ENCODE data around the gene AGK. TPM values are rescaled to one million over a fixed set of nuclear protein-coding genes. Genes with fewer than 3 reads are reported as not detected.

Gene AGK
- total and polyA plus RNA-seq, 2 donors (not counting 1 experiment from before 2014, with no cell fraction given), result 12.8 to 26.1 TPM

DNA sequence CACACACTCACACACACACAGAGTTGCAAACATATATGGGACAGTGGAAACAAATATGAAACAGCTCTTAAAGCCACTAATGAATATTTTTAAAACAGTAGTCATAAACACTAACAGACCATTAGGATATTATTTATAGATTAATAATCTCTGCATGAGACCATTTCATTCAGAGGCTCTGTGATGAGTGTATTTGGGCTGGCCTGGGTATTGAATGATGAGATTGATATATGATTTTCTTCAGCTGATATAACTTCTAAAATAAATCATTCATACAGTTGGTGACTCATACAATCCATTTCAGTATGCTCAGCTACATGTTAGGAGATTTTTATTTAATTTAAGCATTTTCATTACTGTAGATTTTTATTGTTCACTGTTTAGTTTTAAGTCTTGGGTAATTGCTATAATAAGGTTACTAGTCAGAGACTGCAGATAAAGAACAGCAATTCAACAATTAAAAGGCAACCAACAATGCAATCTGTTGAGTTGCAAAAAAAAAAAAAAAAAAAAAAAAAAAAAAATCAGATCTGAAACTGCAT lies 25.2 kb upstream of the AGK start:
- Mint-ChIP-seq H3K27me3 (peaks cover 24% of the 10 kb centered on the region), H3K9me3 (ENCODE audit: insufficient read depth) (no peaks in the 10 kb centered on the region), H3K4me3 (no peak overlapping the region), H3K27ac (no peak overlapping the region), H3K4me1 (no peaks in the 10 kb centered on the region)
- H3K27ac ChIP-seq (ENCODE audit: low read length in 2 of 2), result no peak overlapping the region
- ATAC-seq (ENCODE audit: low read depth) (no peak), DNase-seq (no peak)
- H4K20me1 ChIP-seq (ENCODE audit: control insufficient read depth, insufficient read depth, low read length, poor library complexity, severe bottlenecking), result no peaks in the 10 kb centered on the region
- no peaks in the 10 kb centered on the region for H3K36me3 ChIP-seq (replicated peaks in 1 of 2; ENCODE audit: control extremely low read depth in 1 of 2, control insufficient read depth in 1 of 2, extremely low read depth in 1 of 2, insufficient read depth in 2 of 2, low read length in 1 of 2)
- intact Hi-C loops (cut with micrococcal nuclease), result no loop called here
- CTCF ChIA-PET, result interaction anchor here (0.8 kb wide), 1 partner anchor 9 kb away, joined by 3 read pairs; no protein-coding TSS in a partner anchor
- H3K9ac ChIP-seq (ENCODE audit: low read length), result no peak overlapping the region
- H3K9me3 ChIP-seq (ENCODE audit: control extremely low read depth in 1 of 3, control insufficient read depth in 2 of 3, insufficient read depth in 1 of 3, low read length in 2 of 3), result no peaks in the 10 kb centered on the region
- no peak overlapping the region for H2AFZ ChIP-seq (ENCODE audit: insufficient read depth, low read depth, low read length, poor library complexity, severe bottlenecking)
- H3K4me1 ChIP-seq (ENCODE audit: control insufficient read depth in 2 of 2, insufficient read depth in 2 of 2, low read length in 2 of 2), result no peaks in the 10 kb centered on the region
- POLR2A ChIA-PET, result no interaction called here
- H3K79me2 ChIP-seq (ENCODE audit: control insufficient read depth, insufficient read depth, low read length), result no peaks in the 10 kb centered on the region
- no peak overlapping the region for H3K4me3 ChIP-seq (ENCODE audit: control extremely low read depth in 1 of 5, extremely low read depth in 1 of 5, insufficient read depth in 1 of 5, low read depth in 2 of 5, low read length in 4 of 5)
- no peak overlapping the region for H3K4me2 ChIP-seq (replicated peaks; ENCODE audit: low read depth, low read length, poor library complexity, severe bottlenecking)
- TF ChIP-seq EZH2 (IDR thresholded peaks at IDR 0.05; ENCODE audit: borderline replicate concordance, insufficient read depth, low read depth, low read length, poor library complexity, severe bottlenecking), result no peak
- TF ChIP-seq, protein P1, sequence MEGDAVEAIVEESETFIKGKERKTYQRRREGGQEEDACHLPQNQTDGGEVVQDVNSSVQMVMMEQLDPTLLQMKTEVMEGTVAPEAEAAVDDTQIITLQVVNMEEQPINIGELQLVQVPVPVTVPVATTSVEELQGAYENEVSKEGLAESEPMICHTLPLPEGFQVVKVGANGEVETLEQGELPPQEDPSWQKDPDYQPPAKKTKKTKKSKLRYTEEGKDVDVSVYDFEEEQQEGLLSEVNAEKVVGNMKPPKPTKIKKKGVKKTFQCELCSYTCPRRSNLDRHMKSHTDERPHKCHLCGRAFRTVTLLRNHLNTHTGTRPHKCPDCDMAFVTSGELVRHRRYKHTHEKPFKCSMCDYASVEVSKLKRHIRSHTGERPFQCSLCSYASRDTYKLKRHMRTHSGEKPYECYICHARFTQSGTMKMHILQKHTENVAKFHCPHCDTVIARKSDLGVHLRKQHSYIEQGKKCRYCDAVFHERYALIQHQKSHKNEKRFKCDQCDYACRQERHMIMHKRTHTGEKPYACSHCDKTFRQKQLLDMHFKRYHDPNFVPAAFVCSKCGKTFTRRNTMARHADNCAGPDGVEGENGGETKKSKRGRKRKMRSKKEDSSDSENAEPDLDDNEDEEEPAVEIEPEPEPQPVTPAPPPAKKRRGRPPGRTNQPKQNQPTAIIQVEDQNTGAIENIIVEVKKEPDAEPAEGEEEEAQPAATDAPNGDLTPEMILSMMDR (IDR thresholded peaks at IDR 0.05), result no peak
- peaks cover 0 to 5% (median 3%) of the 10 kb centered on the region in 4 experiments for H3K27me3 ChIP-seq (replicated peaks in 1 of 4; ENCODE audit: control extremely low read depth in 1 of 4, control insufficient read depth in 3 of 4, insufficient read depth in 4 of 4, low read length in 3 of 4)

DNA sequence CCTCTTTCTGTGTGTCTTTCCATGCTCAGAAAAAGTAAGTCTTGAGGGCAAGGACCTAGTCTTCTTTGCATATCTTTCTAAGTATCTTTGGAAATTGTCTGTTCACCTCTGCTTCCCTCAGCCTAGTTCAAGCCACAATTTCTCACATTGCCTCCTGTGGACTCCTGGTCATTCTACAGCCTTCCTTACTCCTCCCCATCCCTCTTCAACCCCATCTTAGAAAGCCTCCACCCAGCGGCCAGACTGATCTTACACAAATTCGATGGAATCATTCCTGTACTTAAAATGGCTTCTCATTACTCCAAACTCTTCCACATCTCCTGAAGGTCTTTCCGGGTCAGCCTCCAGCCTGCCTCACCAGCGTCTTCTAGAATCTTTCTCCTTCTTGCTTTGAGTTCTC lies 24.1 kb upstream of the AGK start:
- no peak overlapping the region for H3K27ac Mint-ChIP-seq
- Histone ChIP-seq H2AFZ (ENCODE audit: insufficient read depth, low read depth, low read length, poor library complexity, severe bottlenecking) (no peak overlapping the region), H3K4me1 (ENCODE audit: control insufficient read depth in 2 of 2, insufficient read depth in 2 of 2, low read length in 2 of 2) (no peaks in the 10 kb centered on the region), H3K4me2 (replicated peaks; ENCODE audit: low read depth, low read length, poor library complexity, severe bottlenecking) (no peak overlapping the region), H3K9ac (ENCODE audit: low read length) (no peak overlapping the region), H3K79me2 (ENCODE audit: control insufficient read depth, insufficient read depth, low read length) (no peaks in the 10 kb centered on the region), H4K20me1 (ENCODE audit: control insufficient read depth, insufficient read depth, low read length, poor library complexity, severe bottlenecking) (no peaks in the 10 kb centered on the region), H3K27ac (ENCODE audit: low read length in 2 of 2) (no peak overlapping the region), H3K27me3 (replicated peaks in 1 of 4; ENCODE audit: control extremely low read depth in 1 of 4, control insufficient read depth in 3 of 4, insufficient read depth in 4 of 4, low read length in 3 of 4) (peaks cover 0 to 5% (median 3%) of the 10 kb centered on the region in 4 experiments), H3K36me3 (replicated peaks in 1 of 2; ENCODE audit: control extremely low read depth in 1 of 2, control insufficient read depth in 1 of 2, extremely low read depth in 1 of 2, insufficient read depth in 2 of 2, low read length in 1 of 2) (no peaks in the 10 kb centered on the region), H3K9me3 (ENCODE audit: control extremely low read depth in 1 of 3, control insufficient read depth in 2 of 3, insufficient read depth in 1 of 3, low read length in 2 of 3) (no peaks in the 10 kb centered on the region), H3K4me3 (ENCODE audit: control extremely low read depth in 1 of 5, extremely low read depth in 1 of 5, insufficient read depth in 1 of 5, low read depth in 2 of 5, low read length in 4 of 5) (no peak overlapping the region)
- peaks cover 24% of the 10 kb centered on the region for H3K27me3 Mint-ChIP-seq
- ChIA-PET POLR2A (no interaction called here), CTCF (no interaction called here)
- H3K4me1 Mint-ChIP-seq, result no peaks in the 10 kb centered on the region
- 89% methylated on average over 4 of the region's 4 CpGs for WGBS (ENCODE audit: insufficient coverage)
- no peak for ATAC-seq (ENCODE audit: low read depth)
- TF ChIP-seq, protein P1 (IDR thresholded peaks at IDR 0.05), result no peak
- TF ChIP-seq EZH2 (IDR thresholded peaks at IDR 0.05; ENCODE audit: borderline replicate concordance, insufficient read depth, low read depth, low read length, poor library complexity, severe bottlenecking), result no peak
- DNase-seq, result no peak
- intact Hi-C loops (cut with micrococcal nuclease), result no loop called here
- no peak overlapping the region for H3K4me3 Mint-ChIP-seq
- H3K9me3 Mint-ChIP-seq (ENCODE audit: insufficient read depth), result no peaks in the 10 kb centered on the region
